A172 (cell line): Measurements from ENCODE around the gene CCDC81. TPM values are rescaled to one million over a fixed set of nuclear protein-coding genes. Genes with fewer than 3 reads are reported as not detected.

Experiments
- DNase-seq: peaks from one replicate; pipeline ENCODE4 v3.0.0-alpha.2; 2015; ENCODE audit warnings: low spot score
- total RNA-seq: library from RNA; depleted of rRNA; stranded (reverse); fragments of >200 nt; shearing (Covaris generic); gene quantifications from 2 replicates; pipeline ENCODE4 v1.2.3, GENCODE V29; 2014; rRNA removed

Gene CCDC81
- total RNA-seq, 1 experiment from 2014 or later, result not detected

DNA sequence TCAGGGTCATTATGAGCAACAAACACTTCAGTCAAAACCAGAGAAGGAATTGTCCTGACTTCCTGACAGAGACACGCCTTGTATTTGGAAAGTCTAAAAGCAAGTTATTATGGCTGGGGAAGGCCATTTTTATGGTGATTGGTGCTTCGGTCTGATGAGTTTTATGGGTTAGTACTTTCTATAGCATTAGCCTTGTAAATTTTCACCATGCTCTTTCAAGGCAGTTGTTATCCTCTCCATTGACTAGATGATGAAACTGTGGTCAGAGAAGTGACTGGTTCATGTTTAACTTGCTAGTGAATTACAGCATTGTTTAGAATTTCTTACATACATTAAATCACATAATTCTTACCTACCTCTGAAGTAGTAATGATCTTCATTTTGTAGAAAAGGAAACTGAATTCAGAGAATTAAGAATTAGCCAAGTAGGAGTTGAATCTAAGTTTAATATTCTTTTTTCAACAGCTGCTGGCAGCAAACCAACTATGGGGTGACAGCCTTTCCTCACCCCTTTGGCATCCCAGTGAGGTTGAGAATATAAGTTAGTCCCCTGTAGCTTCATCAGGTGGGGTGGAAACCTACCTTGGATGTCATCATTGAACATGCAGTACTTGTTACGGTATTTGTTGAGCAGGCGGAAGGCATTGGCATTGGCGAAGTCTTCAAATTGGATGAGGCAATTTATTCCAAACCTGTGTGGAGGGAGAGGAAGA lies 90.0 kb downstream of the CCDC81 start:
- no peak for DNase-seq

DNA sequence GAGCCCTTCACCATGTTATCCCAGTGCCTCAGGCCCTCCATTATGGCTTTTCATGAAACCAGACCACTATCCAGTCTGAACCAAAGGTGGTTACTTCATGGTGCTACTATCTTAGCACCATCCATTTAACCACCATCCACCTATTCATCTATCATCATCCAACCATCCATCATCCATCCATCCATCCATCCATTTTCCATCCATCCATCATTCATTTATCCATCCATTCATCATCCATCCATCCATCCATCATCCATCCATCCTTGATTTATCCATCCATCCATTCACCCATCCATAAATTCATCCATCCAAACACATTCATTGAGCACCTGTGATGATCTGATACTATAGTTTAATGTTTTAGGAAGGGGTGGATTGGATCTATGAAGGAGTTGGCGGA lies 93.5 kb downstream of the CCDC81 start:
- no peak for DNase-seq

DNA sequence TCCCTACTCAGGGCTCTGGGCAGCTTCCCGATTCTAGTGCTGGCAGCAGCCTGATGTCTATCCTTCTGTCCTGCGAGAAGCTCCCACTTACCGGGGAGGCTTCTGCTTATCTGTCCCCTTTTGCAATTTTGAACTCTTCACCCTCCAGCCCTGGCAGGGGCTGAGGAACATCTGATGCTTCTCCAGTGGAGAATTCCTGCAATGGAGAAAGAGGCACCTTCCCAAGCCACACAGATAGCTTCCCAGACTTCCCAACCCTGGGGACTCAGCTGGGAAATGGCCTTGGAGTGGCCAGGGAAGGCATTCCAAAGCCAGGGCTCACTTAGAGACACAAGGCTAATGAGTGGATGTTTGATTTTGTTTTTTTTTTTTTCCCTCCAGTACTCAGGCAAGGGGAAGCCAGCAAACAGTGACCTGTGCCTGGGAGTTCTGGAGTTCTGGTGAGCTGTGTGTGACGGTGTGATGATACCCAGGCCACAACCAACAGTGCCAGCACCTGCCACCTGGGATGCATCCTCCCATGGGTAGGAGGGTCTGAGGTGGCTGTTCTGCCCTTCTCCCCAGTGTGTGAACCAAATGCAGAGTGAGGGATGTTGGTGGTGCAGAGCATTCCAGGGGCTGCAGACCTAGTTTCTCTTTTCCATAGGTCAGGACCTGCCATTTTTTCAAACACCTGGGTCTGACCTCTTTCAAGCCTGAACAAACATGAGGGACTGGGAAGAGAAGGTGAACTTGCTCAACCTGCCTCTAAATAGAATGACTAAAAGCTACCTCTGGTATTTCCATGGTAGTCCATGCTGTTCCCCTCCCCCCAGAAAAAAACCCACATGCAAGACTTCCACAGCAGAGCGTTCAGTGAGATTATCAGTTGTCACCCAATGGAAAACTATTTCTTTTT lies 95.1 kb downstream of the CCDC81 start:
- DNase-seq, result no peak

Other genes with a start within 250 kb of the CCDC81 start
- gene EED, start 130.1 kb upstream of the CCDC81 start, total RNA-seq, result 35.1 and 36.7 TPM in 2 replicates
- gene HIKESHI, start 72.6 kb upstream of the CCDC81 start, total RNA-seq, result 90.4 and 106 TPM in 2 replicates